Effector CD8-positive, alpha-beta T cell (primary cell): Measurements from ENCODE around the gene CHMP2A.

Experiments
- DNase-seq: peaks from one replicate; lab custom pipeline; 2025; lab: John Stamatoyannopoulos, UW

CHMP2A gene

GRCh38 chr19:58538257-58539168 lies 16.4 kb downstream of the CHMP2A start:
- peak; percentile 32 for DNase-seq

GRCh38 chr19:58536852-58537798 lies 17.8 kb downstream of the CHMP2A start:
- no peak for DNase-seq

DNA sequence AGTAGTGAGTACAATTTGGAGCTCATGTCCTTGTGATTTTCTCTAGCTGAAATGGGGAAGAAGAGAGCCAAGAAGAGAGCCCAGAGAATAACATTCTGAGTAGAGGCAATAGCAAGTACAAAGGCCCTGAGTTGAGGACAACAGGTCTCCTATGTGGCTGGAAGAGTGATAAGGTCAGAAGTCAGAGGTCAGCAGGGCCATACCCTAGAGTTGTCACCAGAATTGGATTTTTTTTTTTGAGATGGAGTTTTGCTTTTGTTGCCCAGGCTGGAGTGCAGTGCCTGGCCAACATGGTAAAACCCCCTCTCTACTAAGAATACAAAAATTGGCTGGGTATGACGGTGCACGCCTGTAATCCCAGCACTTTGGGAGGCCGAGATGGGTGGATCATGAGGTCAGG lies 19.0 kb downstream of the CHMP2A start:
- no peak for DNase-seq

- no peak for DNase-seq
These were observed 23.7 kb downstream of the CHMP2A start for GRCh38 chr19:58531034-58531840.

GRCh38 chr19:58529405-58529804 lies 25.5 kb downstream of the CHMP2A start:
- no peak for DNase-seq

- DNase-seq: no peak
These were observed 32.2 kb downstream of the CHMP2A start for GRCh38 chr19:58522709-58523108.

GRCh38 chr19:58521651-58522050 lies 33.3 kb downstream of the CHMP2A start:
- no peak for DNase-seq

GRCh38 chr19:58520257-58520599 lies 34.7 kb downstream of the CHMP2A start:
- no peak for DNase-seq

- DNase-seq: peak; percentile 79
These were observed 35.3 kb downstream of the CHMP2A start, which contains the start of gene ZBTB45 for GRCh38 chr19:58519355-58520256. Gene ZBTB45, minus strand, starts transcription at chr19:58519810. Its CDS starts 2,137 bp downstream, at chr19:58517673.

- DNase-seq: peak; percentile 29
These were observed 35.9 kb downstream of the CHMP2A start for GRCh38 chr19:58519087-58519354.

- no peak for DNase-seq
These were observed 36.4 kb downstream of the CHMP2A start for GRCh38 chr19:58518256-58519086.

GRCh38 chr19:58516964-58517833 lies 37.7 kb downstream of the CHMP2A start:
- no peak for DNase-seq

DNA sequence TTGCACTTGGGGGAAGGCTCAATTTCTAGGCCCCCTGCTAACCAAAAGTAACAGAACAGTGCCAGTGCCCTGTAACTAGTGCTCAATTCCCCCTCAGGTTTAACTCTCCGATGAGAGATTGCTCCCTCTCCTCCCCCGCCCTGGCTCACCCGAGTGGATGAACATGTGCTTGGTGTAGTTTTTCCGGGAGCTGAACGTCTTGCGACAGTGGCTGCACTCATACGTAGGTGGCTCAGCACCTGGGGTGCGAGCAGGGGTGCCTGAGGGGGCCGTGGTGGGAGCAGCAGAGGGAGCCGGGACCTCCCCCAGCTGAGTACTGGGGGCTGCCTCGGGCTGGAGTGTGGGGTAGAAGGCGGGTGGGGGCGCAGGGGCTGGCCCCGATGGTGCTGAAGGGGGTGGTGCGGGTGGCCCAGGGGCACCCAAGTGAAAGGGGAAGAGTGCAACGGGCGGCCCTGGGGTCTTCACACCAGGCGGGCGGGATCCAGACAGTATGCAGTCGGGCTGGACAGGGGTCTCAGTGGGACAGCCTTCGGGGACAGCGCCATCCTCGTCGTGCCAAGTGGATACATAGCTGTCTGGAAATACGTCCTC lies 38.6 kb downstream of the CHMP2A start:
- DNase-seq: no peak

DNA sequence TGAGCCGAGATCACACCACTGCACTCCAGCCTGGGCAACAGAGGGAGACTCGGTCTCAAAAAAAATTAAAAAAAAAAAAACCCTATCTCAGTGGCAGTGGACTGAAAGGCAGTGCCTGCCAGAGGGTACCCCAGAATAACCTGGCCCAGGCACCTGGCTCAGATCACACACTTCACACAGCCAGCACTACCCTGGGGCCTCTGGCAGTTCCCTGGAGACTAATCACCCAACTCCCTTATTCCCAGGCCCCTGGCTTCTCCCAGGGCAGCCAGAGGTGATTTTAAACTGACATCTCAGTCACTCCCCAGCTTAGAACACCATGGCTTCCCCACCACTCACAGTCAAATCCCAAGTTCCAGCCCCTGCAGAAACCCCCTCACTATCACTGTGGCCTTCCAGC lies 39.6 kb downstream of the CHMP2A start:
- no peak for DNase-seq

GRCh38 chr19:58514564-58515022 lies 40.3 kb downstream of the CHMP2A start:
- DNase-seq: no peak

DNA sequence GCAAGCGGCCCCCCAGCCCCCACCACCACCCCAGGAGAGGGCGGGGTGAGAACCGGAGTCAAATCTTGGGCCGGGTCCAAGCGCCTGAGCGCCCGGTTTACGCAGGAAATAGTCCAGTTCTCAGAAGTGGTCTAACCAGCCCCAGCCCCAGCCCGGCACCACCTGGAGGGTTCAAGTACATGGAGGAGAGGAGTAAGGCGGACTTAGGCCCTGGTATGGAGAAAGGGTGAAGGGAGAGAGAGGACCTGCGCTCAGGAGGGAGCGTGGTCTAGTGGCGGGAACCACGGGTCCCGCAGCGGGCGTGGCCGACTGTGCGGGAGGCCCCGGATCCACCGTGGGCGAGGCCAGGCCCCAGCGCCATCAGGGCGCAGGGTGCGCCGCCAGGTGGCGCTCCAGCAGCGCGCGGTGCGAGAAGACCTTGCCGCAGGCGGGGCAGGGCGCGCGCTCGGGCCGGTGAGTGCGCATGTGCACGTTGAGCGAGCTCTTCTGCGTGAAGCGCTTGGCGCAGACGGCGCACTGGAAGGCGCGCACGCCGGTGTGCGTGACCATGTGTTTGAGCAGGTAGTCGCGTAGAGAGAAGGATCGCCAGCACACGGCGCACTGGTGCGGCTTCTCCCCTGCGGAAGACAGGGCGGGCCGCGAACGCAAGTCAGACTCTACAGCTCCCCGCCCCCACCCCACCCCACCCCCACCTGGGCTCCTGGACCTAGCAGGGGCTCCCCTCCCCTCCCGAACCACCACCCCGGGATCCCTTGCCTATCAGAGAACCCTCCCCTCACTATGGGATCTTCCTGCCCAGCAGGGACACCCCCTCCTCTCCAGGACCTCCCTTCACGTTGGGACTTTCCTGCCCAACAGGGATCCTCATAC lies 41.0 kb downstream of the CHMP2A start:
- peak; percentile 88 for DNase-seq

GRCh38 chr19:58513213-58513693 lies 41.7 kb downstream of the CHMP2A start:
- DNase-seq: no peak
